Right lobe of liver (tissue), 4 donors: Measurements from ENCODE around the gene SULT4A1.

Experiments used
- CTCF ChIP-seq, 4 donors: fragments of 200-600 bp in 3 of 4; fragments of 450-650 bp in 1 of 4; IDR thresholded peaks; one replicate each; pipeline versions ENCODE4 v1.5.1 to v1.8.0; 2016 to 2022; ENCODE audit warnings: antibody characterized with exemption in 4 of 4, mild to moderate bottlenecking in 2 of 4
- POLR2A ChIP-seq: fragments of 450-650 bp; IDR thresholded peaks from one replicate; pipeline ENCODE4 v1.6.1; 2017; ENCODE audit warnings: antibody characterized with exemption, mild to moderate bottlenecking
- donor health status: DM: no; HTN: no; CAD: no.
- donor health status: DM: no; HTN: no; CAD: no.
- donor health status: DM: no; HTN: yes; CAD: no.

- TF ChIP-seq CTCF (IDR thresholded peaks at IDR 0.05) (no peak), POLR2A (no peak)
Observed at GRCh38 chr22:43897751-43898261, 35.5 kb upstream of the SULT4A1 start.
